HG03025 (cell line): ENCODE data around the gene HSFX3.
A peak's percentile ranks its signal among the peaks of the same experiment; 100 is the strongest.
"Not testable (repeated sequence)": the region's sequence is repeated elsewhere in the genome, so short reads cannot be mapped to it uniquely, and the experiment has no call there.

ENCODE experiments used
- ATAC-seq: cut with Tn5 transposase; IDR thresholded peaks from one replicate; pipeline ENCODE4 v1.9.1; 2021; ENCODE audit warnings: mild to moderate bottlenecking, moderate library complexity; ENCODE audit not compliant: unreplicated experiment, low FRiP score

HSFX3 gene

GRCh38 chrX:149549701-149550100 lies at the start of gene HSFX3:
HSFX3 (minus strand) TSS chrX:149549924; CDS start chrX:149549852, 72 bp downstream.
- not testable (repeated sequence) for ATAC-seq

- ATAC-seq, result not testable (repeated sequence)
These were observed 48.9 kb upstream of the HSFX3 start for GRCh38 chrX:149598603-149599002.

GRCh38 chrX:149595943-149596342 lies 46.2 kb upstream of the HSFX3 start:
- not testable (repeated sequence) for ATAC-seq

GRCh38 chrX:149595214-149595613 lies 45.5 kb upstream of the HSFX3 start, which contains the start of gene HSFX2:
HSFX2 (minus strand) TSS chrX:149595314; CDS start chrX:149594700, 614 bp downstream.
- not testable (repeated sequence) for ATAC-seq

- ATAC-seq, result not testable (repeated sequence)
These were observed 41.3 kb upstream of the HSFX3 start for GRCh38 chrX:149590993-149591392.

- ATAC-seq, result not testable (repeated sequence)
These were observed 37.6 kb upstream of the HSFX3 start, which contains the start of gene MAGEA9B for GRCh38 chrX:149587359-149587758. MAGEA9B (minus strand) TSS chrX:149587459; CDS start chrX:149583179, 4,280 bp downstream.

- ATAC-seq, result not testable (repeated sequence)
These were observed 35.9 kb upstream of the HSFX3 start for GRCh38 chrX:149585631-149586030.

GRCh38 chrX:149573456-149573855 lies 23.7 kb upstream of the HSFX3 start:
- peak; percentile 99 for ATAC-seq

- ATAC-seq, result no peak
These were observed 23.0 kb upstream of the HSFX3 start for GRCh38 chrX:149572743-149573142.

GRCh38 chrX:149571770-149572169 lies 22.0 kb upstream of the HSFX3 start:
- no peak for ATAC-seq

GRCh38 chrX:149570668-149571067 lies 20.9 kb upstream of the HSFX3 start:
- no peak for ATAC-seq

GRCh38 chrX:149569770-149570169 lies 20.0 kb upstream of the HSFX3 start:
- no peak for ATAC-seq

GRCh38 chrX:149568701-149569296 lies 19.1 kb upstream of the HSFX3 start:
- no peak for ATAC-seq

GRCh38 chrX:149567621-149568417 lies 18.1 kb upstream of the HSFX3 start:
- no peak for ATAC-seq

GRCh38 chrX:149563359-149563758 lies 13.6 kb upstream of the HSFX3 start:
- no peak for ATAC-seq

- ATAC-seq, result not testable (repeated sequence)
These were observed 5.5 kb upstream of the HSFX3 start for GRCh38 chrX:149555251-149555650.

- ATAC-seq, result not testable (repeated sequence)
These were observed 2.2 kb upstream of the HSFX3 start for GRCh38 chrX:149551939-149552248.

- ATAC-seq, result not testable (repeated sequence)
These were observed 1.7 kb upstream of the HSFX3 start for GRCh38 chrX:149551245-149551938.

GRCh38 chrX:149550454-149550853 lies 730 bp upstream of the HSFX3 start:
- not testable (repeated sequence) for ATAC-seq

GRCh38 chrX:149547782-149548181 lies 1.9 kb downstream of the HSFX3 start:
- not testable (repeated sequence) for ATAC-seq

GRCh38 chrX:149546962-149547361 lies 2.8 kb downstream of the HSFX3 start:
- not testable (repeated sequence) for ATAC-seq
